ENCODE results near the gene RNF43. TPM values are rescaled to one million over a fixed set of nuclear protein-coding genes. Genes with fewer than 3 reads are reported as not detected.

RNF43 gene
- total and polyA plus RNA-seq, 2 of the 13 experiments (the other 11 are each of a cell fraction or from before 2014, with no cell fraction given): 31.0 to 53.4 TPM

DNA sequence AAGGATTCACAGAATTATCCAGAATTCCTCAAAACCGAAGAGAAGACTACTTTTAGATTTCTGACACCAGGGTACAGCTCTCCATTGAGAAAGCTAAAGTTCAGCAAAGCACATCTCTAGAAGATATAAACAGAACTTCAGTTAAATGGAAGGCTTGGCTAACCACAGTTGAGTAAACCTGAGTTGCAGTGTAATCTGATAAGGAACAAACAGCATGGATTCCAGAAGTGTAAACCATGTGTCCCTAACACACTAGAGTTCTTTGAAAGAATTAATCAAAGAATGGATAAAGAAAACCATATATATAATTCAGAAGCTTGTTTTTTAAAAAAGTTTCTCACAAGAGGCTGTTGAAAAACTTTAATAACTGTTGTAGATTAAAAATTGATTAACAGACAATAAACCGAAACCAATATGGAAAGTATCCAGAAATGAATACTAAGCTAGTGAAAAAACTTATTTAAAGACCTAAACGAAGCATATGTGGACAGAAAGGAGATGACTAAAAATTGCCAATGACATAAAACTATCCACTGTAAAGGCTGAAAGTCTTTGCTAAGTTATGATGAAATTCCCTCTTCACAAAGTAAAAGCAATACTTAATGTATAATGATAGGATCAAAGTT lies 4.3 kb downstream of the RNF43 start (continued):
- TF ChIP-seq PCBP1 (IDR thresholded peaks at IDR 0.05; ENCODE audit: borderline replicate concordance, low read depth, low read length) (no peak), ZNF652 (CRISPR knock-in tag; IDR thresholded peaks at IDR 0.05; ENCODE audit: borderline replicate concordance, low read depth) (no peak; the same call in 1 of the 2 replicates), RELA (CRISPR knock-in tag; IDR thresholded peaks at IDR 0.05) (no peak), SNAI1 (CRISPR knock-in tag; IDR thresholded peaks at IDR 0.05; ENCODE audit: borderline replicate concordance) (no peak), ZSCAN12 (CRISPR knock-in tag; IDR thresholded peaks at IDR 0.05) (no peak), TP53 (CRISPR knock-in tag; conservative IDR thresholded peaks at IDR 0.05) (no peak), RCOR2 (CRISPR knock-in tag; IDR thresholded peaks at IDR 0.05) (peak; percentile 54; the same call in 1 of the 2 replicates), TRAFD1 (CRISPR knock-in tag; IDR thresholded peaks at IDR 0.05; ENCODE audit: borderline replicate concordance) (no peak), CBX2 (IDR thresholded peaks at IDR 0.05; ENCODE audit: low read depth, low read length) (no peak), CBX2 (CRISPR knock-in tag; IDR thresholded peaks at IDR 0.05; ENCODE audit: low read depth) (no peak), TGIF2 (CRISPR knock-in tag; IDR thresholded peaks at IDR 0.05) (0 out of 2 replicates have a peak, but pooled peaks have one; percentile 33), ZNF18 (CRISPR knock-in tag; IDR thresholded peaks at IDR 0.05; ENCODE audit: insufficient replicate concordance) (no peak), RFX1 (IDR thresholded peaks at IDR 0.05) (no peak), ZC3H4 (CRISPR knock-in tag; IDR thresholded peaks at IDR 0.05; ENCODE audit: borderline replicate concordance) (no peak), ZNF235 (CRISPR knock-in tag; IDR thresholded peaks at IDR 0.05; ENCODE audit: borderline replicate concordance) (no peak), ELF3 (CRISPR knock-in tag; IDR thresholded peaks at IDR 0.05) (peak; percentile 69), HCFC1 (IDR thresholded peaks at IDR 0.05; ENCODE audit: low read depth, low read length) (no peak), BATF2 (CRISPR knock-in tag; IDR thresholded peaks at IDR 0.05) (no peak), ZNF878 (CRISPR knock-in tag; IDR thresholded peaks at IDR 0.05) (no peak), HMGA1 (CRISPR knock-in tag; conservative IDR thresholded peaks at IDR 0.05) (no peak), ZNF589 (CRISPR knock-in tag; conservative IDR thresholded peaks at IDR 0.05) (no peak), ZFX (CRISPR knock-in tag; IDR thresholded peaks at IDR 0.05; ENCODE audit: low read depth) (no peak), CSRNP2 (CRISPR knock-in tag; conservative IDR thresholded peaks at IDR 0.05; ENCODE audit: low read depth) (no peak)
- TF ChIP-seq, protein P1, sequence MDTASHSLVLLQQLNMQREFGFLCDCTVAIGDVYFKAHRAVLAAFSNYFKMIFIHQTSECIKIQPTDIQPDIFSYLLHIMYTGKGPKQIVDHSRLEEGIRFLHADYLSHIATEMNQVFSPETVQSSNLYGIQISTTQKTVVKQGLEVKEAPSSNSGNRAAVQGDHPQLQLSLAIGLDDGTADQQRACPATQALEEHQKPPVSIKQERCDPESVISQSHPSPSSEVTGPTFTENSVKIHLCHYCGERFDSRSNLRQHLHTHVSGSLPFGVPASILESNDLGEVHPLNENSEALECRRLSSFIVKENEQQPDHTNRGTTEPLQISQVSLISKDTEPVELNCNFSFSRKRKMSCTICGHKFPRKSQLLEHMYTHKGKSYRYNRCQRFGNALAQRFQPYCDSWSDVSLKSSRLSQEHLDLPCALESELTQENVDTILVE (CRISPR knock-in tag; IDR thresholded peaks at IDR 0.05): 0 out of 2 replicates have a peak, but pooled peaks have one; percentile 50
